Mucosa of rectum (tissue), 2 donors: Measurements from ENCODE around the gene HCRTR1.

Experiments
- H3K27ac ChIP-seq, 2 donors: one replicate each; pipeline ENCODE4 v1.7.0; 2013; ENCODE audit warnings: inconsistent platforms in 2 of 2, low read depth in 2 of 2, low read length in 2 of 2
- H3K27me3 ChIP-seq, 2 donors: one replicate each; pipeline ENCODE4 v1.7.0; 2013; ENCODE audit warnings: low read length in 2 of 2; ENCODE audit not compliant: control insufficient read depth in 2 of 2, insufficient read depth in 2 of 2
- H3K36me3 ChIP-seq, 2 donors: one replicate each; pipeline ENCODE4 v1.7.0; 2013; ENCODE audit warnings: low read length in 2 of 2; ENCODE audit not compliant: control insufficient read depth in 2 of 2, insufficient read depth in 2 of 2
- H3K4me1 ChIP-seq, 2 donors: one replicate each; pipeline ENCODE4 v1.7.0; 2013; ENCODE audit warnings: low read length in 2 of 2, mild to moderate bottlenecking in 1 of 2; ENCODE audit not compliant: control insufficient read depth in 2 of 2, insufficient read depth in 2 of 2
- H3K4me3 ChIP-seq, 2 donors: one replicate each; pipeline ENCODE4 v1.7.0; 2013; ENCODE audit warnings: low read length in 2 of 2
- H3K9ac ChIP-seq, 2 donors: one replicate each; pipeline ENCODE4 v1.7.0; 2013; ENCODE audit warnings: low read length in 2 of 2, low read depth in 1 of 2, mild to moderate bottlenecking in 1 of 2
- H3K9me3 ChIP-seq, 2 donors: one replicate each; pipeline ENCODE4 v1.7.0; 2013; ENCODE audit warnings: low read length in 2 of 2; ENCODE audit not compliant: control insufficient read depth in 2 of 2
- donor health status: healthy.
- donor health status: Normal muscosa, but diverticular disease.

The HCRTR1 gene

DNA sequence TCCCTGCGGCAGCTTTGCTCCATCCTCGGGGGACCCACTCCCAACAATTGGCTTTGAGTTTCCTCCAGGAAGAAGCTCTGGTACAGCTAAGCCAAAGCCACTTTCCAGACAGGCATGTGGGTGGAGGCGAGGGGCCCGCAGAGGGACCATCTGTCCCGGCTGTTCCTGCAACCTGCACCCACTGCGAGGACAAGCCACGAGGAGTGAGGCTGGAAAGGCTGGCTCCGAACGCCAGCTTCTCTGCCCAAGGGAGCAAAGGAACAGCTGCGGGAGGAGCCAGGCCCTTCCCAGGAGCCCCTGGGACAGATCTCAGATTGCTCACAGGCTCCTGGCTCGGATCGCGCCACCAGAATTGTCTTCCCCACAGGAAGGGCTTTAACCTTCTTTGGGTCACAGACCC lies 55.5 kb downstream of the HCRTR1 start:
- Histone ChIP-seq H3K27me3 (no peaks in the 10 kb centered on the region), H3K4me1 (peaks cover 16 to 19% of the 10 kb centered on the region in 2 donors), H3K4me3 (no peak overlapping the region), H3K9ac (no peak overlapping the region), H3K9me3 (no peaks in the 10 kb centered on the region), H3K36me3 (no peaks in the 10 kb centered on the region), H3K27ac (no peak overlapping the region)

DNA sequence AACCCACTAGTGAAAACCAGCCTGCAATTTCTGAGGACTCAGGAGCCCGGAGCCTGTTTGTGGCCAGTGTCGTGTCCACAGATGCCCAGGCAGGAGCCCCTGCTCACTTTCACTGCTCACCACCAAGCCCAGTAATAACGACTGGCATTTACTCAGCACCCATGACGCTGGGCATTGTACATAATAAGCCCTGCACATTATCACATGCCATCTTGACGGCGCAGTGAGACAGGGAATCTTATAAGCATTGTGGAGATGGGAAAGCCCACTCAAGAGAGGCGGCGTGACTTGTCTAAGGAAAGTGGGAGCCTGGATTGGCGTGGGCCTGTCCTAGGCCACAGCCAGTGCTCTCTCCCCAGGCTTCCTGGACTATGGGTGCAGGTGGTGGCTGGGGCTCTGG lies 55.9 kb downstream of the HCRTR1 start:
- no peak overlapping the region for H3K4me3 ChIP-seq
- H3K4me1 ChIP-seq = peaks cover 16 to 18% of the 10 kb centered on the region in 2 donors
- H3K9me3 ChIP-seq = no peaks in the 10 kb centered on the region
- no peaks in the 10 kb centered on the region for H3K36me3 ChIP-seq
- no peak overlapping the region for H3K27ac ChIP-seq
- H3K9ac ChIP-seq = no peak overlapping the region
- H3K27me3 ChIP-seq = no peaks in the 10 kb centered on the region

- no peak overlapping the region for H3K4me3 ChIP-seq
- peaks cover 9% of the 10 kb centered on the region in 2 donors for H3K4me1 ChIP-seq
These were observed 57.1 kb downstream of the HCRTR1 start for GRCh38 chr1:31674626-31675025.

GRCh38 chr1:31675161-31675560 lies 57.7 kb downstream of the HCRTR1 start:
- Histone ChIP-seq H3K4me3 (no peak overlapping the region), H3K4me1 (peaks cover 4 to 5% of the 10 kb centered on the region in 2 donors), H3K27ac (peak overlapping the region in 1 of 2 donors; percentile 16)

More at GRCh38 chr1:31674626-31675025, 57.1 kb downstream of the HCRTR1 start:
- no peaks in the 10 kb centered on the region for H3K9me3 ChIP-seq
- H3K27ac ChIP-seq = peak overlapping the region in 1 of 2 donors; percentile 16
- no peaks in the 10 kb centered on the region for H3K36me3 ChIP-seq
- H3K27me3 ChIP-seq = no peaks in the 10 kb centered on the region
- H3K9ac ChIP-seq = no peak overlapping the region

GRCh38 chr1:31675756-31676155 lies 58.3 kb downstream of the HCRTR1 start:
- Histone ChIP-seq H3K9me3 (no peaks in the 10 kb centered on the region), H3K4me1 (peaks cover 0 to 2% of the 10 kb centered on the region in 2 donors), H3K27me3 (no peaks in the 10 kb centered on the region), H3K9ac (no peak overlapping the region), H3K36me3 (no peaks in the 10 kb centered on the region), H3K27ac (no peak overlapping the region), H3K4me3 (no peak overlapping the region)

More at GRCh38 chr1:31675161-31675560, 57.7 kb downstream of the HCRTR1 start:
- Histone ChIP-seq H3K9ac (no peak overlapping the region), H3K9me3 (no peaks in the 10 kb centered on the region), H3K27me3 (no peaks in the 10 kb centered on the region), H3K36me3 (no peaks in the 10 kb centered on the region)
